ENCODE data around the gene SORCS2. TPM values are rescaled to one million over a fixed set of nuclear protein-coding genes. Genes with fewer than 3 reads are reported as not detected.

The SORCS2 gene
- total RNA-seq, 1 donor from 2014 or later: 10.9 TPM

DNA sequence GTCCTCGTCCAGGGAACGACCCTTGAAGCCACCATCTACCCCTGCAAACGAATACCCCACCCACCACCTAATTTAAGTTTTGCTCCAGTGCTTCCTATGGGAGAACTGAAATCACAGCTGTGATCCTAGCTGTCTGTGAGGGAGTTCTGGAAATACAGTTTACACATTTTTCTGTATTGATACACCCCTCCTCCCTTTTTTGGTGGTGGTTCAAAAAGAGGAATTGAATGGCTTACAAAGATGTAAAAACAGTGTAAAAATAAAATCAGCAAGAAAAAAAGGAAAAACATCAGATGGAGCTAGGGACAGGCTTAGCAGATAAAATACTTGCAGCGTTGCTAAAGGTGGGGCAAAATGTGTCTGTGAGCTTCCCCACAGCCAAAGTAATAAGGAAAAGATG, 86.6 kb downstream of the SORCS2 start:
- no peak for DNase-seq (ENCODE audit: low spot score)
- TF ChIP-seq, protein P1, sequence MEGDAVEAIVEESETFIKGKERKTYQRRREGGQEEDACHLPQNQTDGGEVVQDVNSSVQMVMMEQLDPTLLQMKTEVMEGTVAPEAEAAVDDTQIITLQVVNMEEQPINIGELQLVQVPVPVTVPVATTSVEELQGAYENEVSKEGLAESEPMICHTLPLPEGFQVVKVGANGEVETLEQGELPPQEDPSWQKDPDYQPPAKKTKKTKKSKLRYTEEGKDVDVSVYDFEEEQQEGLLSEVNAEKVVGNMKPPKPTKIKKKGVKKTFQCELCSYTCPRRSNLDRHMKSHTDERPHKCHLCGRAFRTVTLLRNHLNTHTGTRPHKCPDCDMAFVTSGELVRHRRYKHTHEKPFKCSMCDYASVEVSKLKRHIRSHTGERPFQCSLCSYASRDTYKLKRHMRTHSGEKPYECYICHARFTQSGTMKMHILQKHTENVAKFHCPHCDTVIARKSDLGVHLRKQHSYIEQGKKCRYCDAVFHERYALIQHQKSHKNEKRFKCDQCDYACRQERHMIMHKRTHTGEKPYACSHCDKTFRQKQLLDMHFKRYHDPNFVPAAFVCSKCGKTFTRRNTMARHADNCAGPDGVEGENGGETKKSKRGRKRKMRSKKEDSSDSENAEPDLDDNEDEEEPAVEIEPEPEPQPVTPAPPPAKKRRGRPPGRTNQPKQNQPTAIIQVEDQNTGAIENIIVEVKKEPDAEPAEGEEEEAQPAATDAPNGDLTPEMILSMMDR (IDR thresholded peaks at IDR 0.05): no peak
- Mint-ChIP-seq H3K9me3 (ENCODE audit: low read depth) (no peaks in the 10 kb centered on the region), H3K4me1 (ENCODE audit: low read depth) (peaks cover 9% of the 10 kb centered on the region), H3K27me3 (ENCODE audit: low read depth) (peaks cover 39% of the 10 kb centered on the region), H3K27ac (ENCODE audit: unreplicated experiment) (no peak overlapping the region), H3K36me3 (ENCODE audit: low read depth) (no peaks in the 10 kb centered on the region), H3K4me3 (ENCODE audit: unreplicated experiment) (no peak overlapping the region)

DNA sequence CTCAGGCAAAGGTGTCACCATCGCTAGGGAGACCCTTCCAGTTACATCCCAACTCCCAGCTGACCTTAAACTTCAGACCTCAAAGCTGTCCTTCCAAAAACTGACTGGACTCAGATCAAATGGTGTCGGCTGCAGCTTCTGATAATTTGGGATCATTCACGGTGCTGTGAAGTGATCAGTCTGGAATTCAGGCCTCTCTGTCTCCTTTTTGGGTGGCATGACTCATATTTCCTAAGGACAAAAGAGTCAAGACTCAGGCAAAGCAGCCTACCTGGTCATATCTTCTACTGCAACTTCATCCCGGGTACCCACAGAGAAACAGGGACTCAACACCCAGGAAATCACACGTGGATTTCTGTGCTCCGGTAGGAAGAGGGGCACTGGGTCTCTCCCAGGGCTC, 87.6 kb downstream of the SORCS2 start:
- no peak for DNase-seq (ENCODE audit: low spot score)
- no peak overlapping the region for H3K4me3 Mint-ChIP-seq (ENCODE audit: unreplicated experiment)

DNA sequence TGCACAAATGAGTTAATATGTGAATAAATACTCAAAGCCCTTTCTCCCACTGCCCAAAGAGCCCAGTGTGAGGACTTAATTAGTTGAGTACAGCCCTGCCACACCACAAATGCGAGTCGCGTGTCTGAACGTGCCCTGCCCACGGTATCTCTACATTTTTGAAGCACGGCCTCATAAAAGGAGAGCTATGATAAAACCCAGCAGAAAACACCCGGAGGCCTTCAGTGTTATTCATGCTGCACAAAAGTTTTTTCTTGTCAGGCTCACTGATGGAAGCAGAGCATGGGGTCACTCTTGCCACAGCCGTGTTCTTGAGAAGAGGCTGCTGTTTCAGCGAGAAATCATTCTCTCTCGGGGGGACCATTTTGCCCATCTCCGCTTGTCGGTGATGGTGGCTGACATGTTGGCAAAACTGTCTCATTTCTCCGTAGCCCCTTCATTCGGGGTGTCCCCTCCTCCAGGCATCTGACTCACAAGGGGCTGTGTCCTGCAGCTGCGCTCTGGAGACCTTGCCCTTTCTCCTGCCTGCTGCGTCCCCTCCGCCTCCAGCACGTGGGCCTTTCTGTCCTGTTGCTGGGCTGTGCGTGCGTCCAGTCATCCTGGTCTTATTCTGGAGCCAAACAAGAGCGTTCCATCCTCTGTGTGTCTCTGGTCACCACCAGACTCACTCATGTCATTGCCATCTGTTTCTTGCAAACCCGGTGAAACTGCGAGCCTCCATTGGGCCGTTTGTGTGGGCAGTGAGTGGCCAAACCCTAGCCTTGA, 88.8 kb downstream of the SORCS2 start:
- Mint-ChIP-seq H3K27me3 (ENCODE audit: low read depth) (peaks cover 32% of the 10 kb centered on the region), H3K9me3 (ENCODE audit: low read depth) (no peaks in the 10 kb centered on the region), H3K27ac (ENCODE audit: unreplicated experiment) (peak overlapping the region; percentile 49), H3K36me3 (ENCODE audit: low read depth) (no peaks in the 10 kb centered on the region), H3K4me3 (ENCODE audit: unreplicated experiment) (no peak overlapping the region), H3K4me1 (ENCODE audit: low read depth) (peaks cover 9% of the 10 kb centered on the region)
- TF ChIP-seq, protein P1 (IDR thresholded peaks at IDR 0.05): no peak
- no peak for DNase-seq (ENCODE audit: low spot score)

More for the DNA sequence above, 87.6 kb downstream of the SORCS2 start:
- H3K4me1 Mint-ChIP-seq (ENCODE audit: low read depth): peaks cover 9% of the 10 kb centered on the region
- H3K36me3 Mint-ChIP-seq (ENCODE audit: low read depth): no peaks in the 10 kb centered on the region
- TF ChIP-seq, protein P1 (IDR thresholded peaks at IDR 0.05): no peak
- H3K27ac Mint-ChIP-seq (ENCODE audit: unreplicated experiment): no peak overlapping the region
- H3K27me3 Mint-ChIP-seq (ENCODE audit: low read depth): peaks cover 31% of the 10 kb centered on the region
- H3K9me3 Mint-ChIP-seq (ENCODE audit: low read depth): no peaks in the 10 kb centered on the region

DNA sequence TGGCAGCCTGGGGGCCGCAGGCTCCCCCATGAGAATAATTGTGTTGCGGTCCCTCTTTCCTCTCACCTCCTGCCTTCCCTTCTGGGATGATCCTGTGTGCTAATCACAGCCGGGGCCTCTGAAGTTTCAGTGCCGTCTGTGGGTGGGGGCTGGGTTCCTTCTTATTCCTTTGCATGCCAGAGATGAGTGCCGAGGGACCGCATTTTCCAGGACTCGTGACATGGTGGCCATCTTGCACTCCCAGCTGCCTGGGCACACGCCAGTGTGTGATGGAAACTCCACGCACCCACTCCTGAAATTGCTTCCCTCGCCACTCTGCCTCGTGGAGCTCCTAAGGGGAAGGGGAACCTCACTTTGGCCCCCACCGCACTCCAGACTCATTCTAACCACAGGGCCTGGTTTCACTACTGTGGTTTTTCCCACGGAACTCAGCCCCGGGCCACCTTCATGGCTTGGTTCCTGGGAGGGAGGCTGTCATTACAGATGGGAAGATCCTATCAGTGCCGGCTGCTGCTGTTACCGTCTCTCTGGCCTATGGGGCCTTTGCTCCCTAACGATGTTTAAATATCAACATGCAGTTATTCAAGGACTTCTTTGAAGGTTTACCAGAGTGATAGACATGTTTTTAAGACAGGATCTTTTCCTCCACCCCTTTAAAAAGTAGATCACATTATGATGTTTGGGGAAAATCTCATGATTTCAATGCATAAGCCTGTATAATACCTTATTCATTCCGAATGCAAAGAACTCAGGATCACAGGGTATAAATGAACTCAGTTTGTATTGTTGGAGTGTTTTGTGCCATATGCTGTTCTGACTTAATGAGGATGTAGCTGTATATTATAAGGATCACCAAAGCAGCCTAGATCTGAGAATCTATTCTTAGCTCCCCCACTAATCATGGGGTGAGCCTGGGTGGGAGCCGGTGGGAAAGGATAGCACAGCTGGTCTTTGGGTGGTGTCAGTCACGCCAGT, 89.6 kb downstream of the SORCS2 start:
- Mint-ChIP-seq H3K9me3 (ENCODE audit: low read depth) (no peaks in the 10 kb centered on the region), H3K4me3 (ENCODE audit: unreplicated experiment) (no peak overlapping the region), H3K27ac (ENCODE audit: unreplicated experiment) (no peak overlapping the region), H3K4me1 (ENCODE audit: low read depth) (peaks cover 9% of the 10 kb centered on the region), H3K27me3 (ENCODE audit: low read depth) (peaks cover 33% of the 10 kb centered on the region), H3K36me3 (ENCODE audit: low read depth) (no peaks in the 10 kb centered on the region)
- TF ChIP-seq, protein P1 (IDR thresholded peaks at IDR 0.05): no peak
- no peak for DNase-seq (ENCODE audit: low spot score)

DNA sequence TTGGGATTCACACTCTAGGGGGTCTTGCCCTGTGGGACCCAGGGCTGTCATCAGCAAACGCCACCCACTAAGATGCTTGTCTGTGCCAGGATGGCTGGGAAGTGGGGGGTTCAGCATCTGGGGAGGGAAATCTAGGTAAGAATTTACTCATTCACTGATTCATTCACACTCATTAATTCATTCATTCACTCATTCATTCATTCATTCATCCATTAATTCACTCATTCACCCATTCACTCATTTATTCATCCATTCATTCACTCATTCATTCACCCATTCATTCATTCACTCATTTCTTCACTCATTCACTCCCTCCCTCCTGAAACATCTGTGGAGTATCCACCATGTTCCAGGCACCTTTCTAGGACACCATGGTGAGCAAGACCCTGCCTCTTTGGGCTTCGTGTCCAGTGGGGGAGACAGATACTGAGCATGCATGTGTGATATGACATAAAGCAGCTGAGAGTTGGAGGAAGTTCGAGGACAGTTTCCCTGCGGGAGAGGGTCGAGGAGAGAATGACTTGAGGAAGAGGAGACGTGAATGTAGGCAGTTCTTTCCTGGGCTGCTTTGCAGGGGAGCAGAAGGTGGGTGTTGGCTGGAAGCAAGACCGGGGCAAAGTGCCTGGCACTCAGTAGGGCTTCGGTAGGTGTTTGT, 90.6 kb downstream of the SORCS2 start:
- Mint-ChIP-seq H3K27me3 (ENCODE audit: low read depth) (peaks cover 28% of the 10 kb centered on the region), H3K27ac (ENCODE audit: unreplicated experiment) (no peak overlapping the region), H3K36me3 (ENCODE audit: low read depth) (no peaks in the 10 kb centered on the region), H3K9me3 (ENCODE audit: low read depth) (no peaks in the 10 kb centered on the region), H3K4me3 (ENCODE audit: unreplicated experiment) (no peak overlapping the region), H3K4me1 (ENCODE audit: low read depth) (peaks cover 9% of the 10 kb centered on the region)
- TF ChIP-seq, protein P1 (IDR thresholded peaks at IDR 0.05): no peak
- no peak for DNase-seq (ENCODE audit: low spot score)

Measured in chondrocyte (in vitro differentiated cells).